Ramos (cell line): ENCODE data around the gene MISP.

Experiments
- in situ Hi-C: fragments of 300-500 bp; cut with MboI; formaldehyde crosslinking; loops from one replicate; pipeline ENCODE4 v1.14.3; 2022; ENCODE audit warnings: low sequenced_read_pairs; ENCODE audit not compliant: unreplicated experiment

Gene MISP

DNA sequence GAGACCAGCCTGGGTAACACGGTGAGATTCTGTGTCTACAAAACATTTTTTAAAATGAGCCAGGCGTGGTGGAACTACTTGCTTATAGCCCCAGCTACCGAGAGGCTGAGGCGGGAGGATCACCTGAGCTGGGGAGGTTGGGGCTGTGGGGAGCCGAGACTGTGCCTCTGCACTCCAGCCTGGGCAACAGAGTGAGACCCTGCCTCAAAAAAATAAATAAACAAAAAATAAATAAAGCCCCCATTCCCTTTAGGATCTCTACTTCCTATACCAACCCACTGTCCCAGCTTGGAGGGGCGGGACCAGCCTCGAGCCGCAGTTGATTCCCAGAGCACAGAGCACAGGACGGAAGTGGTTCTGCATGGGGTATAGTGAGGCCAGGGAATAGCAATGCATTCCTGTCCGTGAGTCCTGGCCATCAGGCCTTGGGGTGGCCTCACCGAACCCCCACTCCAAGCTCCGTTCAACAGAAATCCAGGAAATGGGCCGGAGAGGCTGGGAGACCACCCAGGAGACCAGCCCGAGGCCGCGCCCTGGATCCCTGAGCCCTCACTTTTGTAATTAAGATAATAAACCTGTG, 41.5 kb downstream of the MISP start:
- in situ Hi-C loops, result no loop called here

DNA sequence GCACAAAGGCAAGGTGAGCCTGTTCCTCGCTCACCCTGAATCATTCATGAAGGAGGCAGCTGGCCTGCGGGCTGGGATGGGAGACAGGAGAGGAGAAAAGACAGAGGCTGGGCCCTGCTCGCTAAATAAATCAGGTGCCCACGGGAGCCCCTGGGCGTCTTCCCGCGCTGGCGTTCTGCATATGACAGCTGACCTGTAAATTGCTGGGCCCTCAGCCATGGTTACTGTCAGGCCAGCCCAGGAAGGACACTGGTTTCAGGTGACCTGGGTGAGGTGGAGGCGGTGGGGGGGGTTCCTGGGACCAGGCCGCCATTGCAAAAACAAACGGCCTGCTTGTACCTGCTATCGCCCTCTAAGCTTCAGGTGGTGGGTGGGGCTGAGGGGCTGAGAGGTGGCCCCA, 42.9 kb downstream of the MISP start:
- in situ Hi-C loops, result no loop called here

DNA sequence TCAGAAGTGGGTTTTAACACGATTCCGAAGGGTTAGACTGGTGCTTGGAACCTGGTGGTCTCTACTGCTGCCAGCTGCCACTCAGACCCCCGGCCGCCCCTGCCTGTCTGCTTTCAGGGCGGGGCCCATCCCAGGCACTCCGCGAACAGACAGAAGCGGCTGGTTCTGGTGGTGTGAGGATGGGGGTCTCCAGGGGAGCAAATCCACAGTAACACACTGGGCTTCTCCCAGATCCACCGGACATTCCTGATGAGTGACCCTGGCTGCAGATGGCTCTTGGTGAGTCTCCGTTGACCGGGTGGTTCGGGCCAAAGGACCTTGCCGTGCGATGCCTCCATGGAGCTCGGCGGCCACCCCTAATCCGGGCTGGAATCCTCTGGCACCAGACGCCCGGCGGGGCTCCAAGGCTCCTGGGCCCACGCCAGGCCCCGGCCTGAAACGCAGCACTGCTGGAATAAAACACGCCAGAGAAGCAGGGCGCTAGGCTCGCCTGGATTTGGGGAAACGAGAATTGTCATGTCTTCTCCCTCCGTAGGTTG, 44.2 kb downstream of the MISP start:
- in situ Hi-C loops, result no loop called here

DNA sequence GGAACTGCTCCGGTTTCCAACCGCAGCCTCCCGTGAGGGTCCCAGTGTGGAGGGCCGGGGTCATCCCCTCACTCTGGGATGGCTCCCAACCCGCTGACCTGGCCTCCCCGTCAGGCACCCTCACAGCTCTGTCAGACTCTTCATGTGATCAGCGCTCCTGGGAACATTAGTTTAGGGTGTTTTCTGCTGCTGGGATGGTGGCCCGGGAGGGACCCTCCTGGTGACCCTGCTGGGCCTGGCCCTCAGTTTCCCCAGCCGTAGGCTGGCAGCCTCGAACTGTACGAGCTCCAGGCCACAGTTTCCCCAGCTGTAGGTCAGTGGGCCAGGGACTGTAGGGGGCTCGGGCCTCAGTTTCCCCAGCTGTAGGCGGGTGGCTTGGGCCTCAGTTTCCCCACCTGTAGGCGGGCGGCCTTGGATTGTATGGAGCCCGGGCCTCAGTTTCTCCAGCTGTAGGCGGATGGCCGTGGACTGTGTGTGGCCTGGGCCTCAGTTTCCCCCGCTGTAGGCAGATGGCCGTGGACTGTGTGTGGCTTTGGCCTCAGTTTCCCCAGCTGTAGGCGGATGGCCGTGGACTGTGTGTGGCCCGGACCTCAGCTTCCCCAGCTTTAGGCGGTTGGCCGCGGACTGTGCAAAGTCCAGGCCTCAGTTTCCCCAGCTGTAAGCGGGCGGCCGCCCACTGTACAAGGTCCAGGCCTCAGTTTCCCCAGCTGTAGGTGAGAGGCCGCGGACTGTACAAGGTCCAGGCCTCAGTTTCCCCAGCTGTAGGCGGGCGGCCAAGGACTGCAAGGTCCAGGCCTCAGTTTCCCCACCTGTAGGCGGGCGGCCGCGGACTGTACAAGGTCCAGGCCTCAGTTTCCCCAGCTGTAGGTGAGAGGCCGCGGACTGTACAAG, 45.0 kb downstream of the MISP start:
- in situ Hi-C loops, result no loop called here

DNA sequence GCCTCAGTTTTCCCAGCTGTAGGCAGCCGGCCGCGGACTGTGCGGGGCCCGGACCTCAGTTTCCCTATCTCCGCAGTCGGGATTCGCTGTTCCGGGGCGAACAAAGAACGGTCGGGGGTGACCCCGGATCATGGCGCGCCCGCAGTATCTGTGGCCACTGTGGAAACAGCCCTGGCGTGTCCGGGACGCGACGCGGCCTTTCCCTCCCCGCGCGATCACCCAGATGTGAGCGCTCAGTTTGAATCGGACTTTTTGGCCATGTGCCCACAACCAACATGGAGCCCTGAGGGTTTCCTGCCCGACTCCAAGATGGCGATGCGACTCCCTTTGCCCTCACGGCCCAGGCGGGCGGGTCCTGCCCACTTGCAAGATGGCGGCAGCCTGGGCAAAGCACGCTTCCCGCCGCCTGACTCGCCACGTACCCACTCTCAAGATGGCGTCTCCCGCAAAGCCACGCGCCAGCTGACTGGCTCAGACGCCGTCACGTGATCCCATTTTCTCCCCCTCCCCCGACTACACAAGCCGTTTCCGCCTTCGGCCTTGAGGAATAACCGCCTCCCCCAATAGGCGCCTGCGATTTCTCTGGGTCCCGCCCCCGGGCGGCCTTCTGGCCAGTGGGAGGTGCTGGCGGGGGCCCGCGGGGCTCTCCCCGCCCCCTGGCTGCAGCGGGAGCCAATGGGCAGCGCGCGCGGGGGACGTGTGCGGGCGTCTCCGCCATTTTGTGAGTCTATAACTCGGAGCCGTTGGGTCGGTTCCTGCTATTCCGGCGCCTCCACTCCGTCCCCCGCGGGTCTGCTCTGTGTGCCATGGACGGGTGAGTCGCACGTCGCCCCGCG, 46.0 kb downstream of the MISP start, which contains the start of gene PTBP1:
Gene PTBP1 (plus strand): TSS at position 761 of the 836 bp plus-strand sequence. CDS start 46 bp downstream, at position 807.
- in situ Hi-C loops, result no loop called here

DNA sequence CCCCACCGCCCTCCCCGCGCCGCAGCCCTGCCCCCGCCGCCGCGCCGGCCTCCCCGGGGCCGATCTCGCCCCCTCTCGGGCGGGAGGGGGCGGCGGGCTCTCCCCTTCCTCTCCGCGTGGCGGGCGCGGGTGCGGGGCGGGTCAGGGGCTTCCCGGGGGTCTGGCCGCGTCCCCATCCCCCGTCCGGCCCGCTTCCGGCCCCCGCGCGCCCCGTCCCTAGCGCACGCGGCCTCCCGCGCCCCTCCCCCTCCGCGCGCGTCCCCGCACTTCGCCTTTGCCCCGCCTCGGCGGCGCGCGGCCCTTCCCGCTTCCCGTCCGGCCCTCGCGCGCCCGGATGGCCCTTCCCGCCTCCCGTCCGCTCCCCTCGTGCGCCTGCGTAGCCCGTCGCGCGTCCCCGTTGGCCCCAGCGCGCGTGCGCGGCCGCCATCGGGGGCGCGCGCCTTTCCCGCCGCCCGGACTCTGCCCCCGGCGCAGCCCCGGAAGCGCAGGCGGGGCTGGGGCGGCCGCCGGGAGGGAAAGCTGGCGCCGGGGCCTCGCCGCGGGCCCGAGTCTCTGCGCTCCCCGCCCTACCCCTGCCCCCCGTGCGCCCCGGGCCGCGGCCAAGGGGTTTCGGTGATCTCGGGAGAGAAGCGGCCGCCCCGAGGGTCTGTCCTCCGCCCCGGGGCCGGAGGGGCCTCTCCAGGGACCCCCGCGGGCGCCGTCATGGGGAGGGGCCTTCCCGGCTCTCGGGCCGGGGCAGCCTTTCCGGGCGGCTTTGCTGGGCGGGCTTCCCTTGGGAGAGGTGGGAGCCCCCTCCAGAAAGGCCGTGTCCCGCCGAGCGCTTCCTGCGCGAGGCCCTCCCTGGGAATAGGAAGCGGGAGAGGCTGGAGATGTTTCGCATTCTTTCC, 46.9 kb downstream of the MISP start:
- in situ Hi-C loops, result no loop called here

DNA sequence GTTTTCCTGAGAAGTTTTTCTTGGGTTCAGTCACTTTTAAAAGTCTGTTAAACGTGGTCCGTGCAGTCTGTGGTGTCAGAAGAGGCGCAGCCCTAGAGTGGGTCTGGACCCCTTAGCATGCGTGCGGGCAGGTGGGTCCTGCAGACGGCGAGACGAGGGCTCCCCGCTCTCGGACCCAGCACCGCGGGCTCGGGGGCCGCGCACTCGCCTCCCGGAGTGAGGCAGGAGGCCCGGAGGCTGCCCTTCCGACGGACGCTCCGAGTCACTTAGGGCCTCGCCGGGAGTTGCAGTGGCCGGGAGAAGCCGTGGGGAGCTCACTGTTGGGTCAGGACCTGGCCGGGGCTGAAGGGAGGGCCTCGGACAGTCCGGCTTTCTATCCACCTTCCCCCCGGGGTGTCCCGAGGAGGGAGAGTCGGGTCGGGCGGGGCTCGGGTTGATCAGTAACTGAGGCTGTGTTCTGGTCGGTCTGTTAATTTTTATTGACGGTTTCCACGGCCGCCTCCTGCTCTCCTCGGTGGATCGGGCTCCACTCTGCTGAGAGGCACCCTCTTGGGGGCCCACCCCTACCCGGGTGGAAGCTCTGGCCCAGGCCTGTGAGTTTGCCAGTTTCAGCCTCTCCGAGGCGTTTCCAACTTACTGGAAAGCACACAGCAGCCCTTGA, 47.6 kb downstream of the MISP start:
- in situ Hi-C loops, result no loop called here

DNA sequence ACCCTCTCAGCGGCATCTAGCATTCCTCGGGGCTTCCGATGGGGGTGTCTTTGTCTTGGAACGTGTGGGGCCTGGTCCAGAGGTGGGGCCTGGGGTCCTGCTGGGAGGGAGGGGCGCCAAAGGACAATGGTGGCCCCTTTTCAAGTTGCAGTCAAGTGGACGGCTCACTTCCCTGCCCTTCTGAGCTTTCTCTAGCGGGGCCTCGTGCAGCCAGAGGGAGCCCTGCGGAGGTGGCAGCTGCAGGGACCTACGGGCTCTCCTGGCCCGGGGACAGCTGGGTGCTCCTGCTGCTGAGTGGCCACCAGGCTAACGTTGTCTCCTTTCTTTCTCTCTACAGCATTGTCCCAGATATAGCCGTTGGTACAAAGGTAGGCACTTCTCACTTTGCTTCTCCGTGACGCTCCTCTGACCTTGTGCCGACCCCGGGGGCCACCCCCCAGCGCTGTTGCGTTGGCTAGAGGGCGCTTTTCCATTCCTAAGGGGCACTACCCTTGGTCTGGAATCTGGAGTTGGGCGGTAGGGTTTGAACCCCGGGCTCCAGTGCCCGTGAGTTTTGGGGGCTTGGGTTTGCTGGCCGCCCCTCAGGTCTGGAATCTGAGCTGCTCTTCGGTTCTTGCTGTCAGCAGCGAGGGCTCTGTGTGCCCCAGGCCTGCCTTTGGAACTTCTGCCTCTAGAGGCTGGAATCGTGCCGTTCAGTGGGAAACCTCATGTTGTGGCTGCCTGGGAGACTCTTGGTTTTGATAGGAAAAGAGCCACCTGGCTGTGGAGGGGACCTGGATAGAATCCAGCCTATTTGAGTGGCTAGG, 48.4 kb downstream of the MISP start:
- in situ Hi-C loops, result no loop called here

DNA sequence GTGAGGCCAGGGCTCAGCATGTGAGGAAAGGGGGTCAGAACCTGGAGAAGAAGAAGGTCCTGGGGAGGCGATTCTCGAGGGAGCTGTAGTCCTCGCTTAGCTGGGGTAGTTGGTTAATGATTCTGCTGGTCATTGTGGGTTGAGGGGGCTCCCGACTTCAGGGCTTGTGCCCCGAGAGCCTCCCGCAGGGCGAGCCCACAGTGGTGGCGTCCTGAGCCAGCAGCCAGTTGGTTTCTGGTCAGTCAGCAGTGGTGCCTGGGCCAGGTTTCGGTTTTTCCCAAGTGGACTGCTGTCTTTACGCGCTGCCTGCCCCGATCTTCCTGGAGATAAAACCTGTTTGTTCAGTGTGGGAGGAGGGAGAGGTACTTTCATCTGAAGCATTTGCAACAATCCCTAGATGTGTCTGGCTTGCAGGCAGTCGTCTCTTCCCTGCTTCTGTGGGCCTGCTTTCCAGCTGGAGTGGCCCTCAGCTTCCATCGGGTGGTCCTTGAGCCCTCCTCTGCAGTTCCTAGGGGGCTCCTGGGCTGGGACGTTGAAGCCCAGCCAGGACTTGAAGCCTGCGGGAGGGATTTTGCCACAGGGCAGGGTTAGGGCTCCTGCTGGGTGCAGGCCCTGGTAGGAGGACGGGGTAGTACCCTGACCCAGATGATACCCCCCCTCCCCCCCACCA, 49.6 kb downstream of the MISP start:
- in situ Hi-C loops, result no loop called here

DNA sequence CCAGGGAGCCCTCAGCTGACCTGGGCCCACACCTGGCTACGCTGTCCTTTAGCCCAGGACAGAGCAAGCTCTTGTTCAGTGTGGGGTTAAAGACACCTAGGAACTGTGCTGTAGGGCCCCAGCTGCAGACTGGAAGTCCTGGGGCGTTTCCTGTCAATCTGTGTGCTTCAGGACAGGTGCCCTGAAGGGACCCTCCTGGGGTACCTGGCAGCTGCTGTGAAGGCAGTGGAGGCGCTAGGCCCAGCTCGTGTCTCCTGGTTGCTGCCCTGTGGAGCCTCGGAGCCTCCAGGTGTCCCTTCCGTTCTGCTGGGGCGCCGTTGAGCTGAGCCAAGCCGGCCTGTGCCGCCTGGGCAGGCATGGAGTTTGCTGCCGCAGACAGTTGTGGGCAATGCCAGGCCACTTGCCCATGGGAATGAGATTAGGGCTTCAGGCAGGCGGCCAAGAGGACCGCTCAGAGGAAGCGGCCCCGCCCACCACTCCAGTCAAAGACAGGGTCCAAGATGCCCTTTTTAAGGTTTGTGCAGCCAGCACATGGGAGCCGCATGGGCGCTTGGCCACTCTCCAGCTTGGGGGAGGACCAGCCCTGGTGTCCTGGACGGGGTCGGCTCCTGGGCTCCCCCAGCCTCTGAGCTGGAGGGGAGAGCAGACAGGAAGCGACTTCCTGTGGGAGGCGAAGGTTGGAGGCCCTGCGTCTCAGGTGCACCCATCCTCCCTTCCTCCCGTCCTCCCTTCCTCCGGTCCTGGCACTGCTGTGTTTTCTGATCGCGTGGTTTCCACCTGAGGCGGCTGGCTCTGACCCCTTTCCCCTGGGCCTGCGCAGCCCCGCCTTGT, 50.3 kb downstream of the MISP start:
- in situ Hi-C loops, result no loop called here

DNA sequence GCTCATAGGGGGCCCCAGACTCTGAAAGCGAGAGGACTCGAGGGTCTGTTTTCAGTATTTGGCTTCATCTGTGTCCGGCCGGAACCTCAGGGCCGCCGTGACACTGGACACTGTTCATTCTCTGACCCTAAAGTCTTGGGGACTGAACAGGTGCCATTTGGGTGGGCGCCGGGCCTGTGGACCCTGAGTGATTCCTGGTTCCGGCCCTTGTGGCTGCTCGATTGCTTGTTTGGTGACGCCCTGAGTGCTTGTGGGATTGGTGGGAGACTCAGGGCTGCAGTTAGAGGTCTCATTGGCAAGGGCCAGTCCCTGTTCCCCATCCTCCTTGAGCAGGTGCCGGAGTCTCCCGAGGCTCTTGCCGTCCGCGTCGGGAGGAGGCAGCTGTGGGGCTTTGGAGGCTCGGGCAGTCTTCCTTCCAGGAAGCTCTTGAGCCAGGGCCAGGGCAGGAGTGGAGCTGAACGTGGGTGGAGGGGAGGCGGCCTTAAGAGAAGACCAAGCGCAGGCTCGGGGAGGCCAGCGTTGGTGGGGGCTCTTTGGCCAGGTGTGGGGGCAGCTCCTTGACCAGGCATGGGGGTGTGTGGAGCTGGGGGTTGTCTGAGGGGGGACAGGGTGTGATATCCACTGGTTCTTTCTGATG, 51.1 kb downstream of the MISP start:
- in situ Hi-C loops, result no loop called here

DNA sequence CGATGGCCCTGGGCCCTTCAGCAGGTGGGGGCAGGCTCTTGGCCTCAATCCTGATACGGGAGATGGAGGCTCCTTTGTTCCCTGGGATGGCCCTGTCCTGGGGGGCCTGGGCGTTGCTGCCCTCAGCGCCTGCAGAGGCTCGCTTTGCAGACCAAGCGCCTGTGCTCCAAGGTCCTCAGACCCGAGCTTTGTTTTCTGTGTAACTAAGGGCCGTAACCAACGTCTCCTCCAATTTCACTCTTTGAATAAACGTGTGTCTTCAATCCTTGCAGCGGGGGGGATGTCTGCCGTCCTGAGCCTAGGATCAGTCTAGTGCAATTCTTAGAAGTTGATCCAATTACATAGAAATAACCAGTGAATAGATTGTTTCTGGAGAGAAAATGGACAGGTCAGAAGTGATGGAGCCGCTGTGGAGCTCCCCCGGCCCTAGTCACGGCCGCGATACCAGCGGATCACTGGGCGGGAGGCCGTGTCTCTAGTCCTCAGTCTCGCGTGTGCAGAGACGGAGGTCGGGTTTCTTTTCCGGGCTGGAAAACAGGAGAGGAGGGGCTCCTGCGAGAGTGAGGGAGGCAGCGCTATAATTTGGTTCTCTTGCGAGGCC, 51.7 kb downstream of the MISP start:
- in situ Hi-C loops, result no loop called here

DNA sequence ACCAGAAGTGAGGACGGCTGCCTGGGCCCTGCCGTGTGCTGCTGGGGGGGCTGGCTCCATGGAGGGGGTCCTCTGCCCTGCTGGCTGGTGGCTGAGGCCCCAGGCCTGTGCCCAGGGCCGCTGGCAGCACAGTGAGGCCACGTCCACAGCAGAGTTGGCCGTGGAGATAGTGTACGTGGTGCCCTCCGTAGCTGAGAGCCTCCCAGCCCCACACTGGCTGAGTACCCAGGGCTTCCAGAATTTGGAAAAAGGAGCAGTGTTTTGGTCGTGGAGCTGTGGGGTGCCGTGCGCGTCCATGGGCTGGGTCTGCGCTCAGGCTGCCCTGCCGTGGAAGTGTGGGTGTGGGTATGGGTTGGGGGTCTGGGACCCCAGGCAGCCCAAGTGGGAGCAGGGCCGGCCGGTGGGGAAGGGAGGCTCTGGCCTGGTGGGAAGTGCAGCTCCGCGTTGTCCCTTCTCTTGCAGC, 52.2 kb downstream of the MISP start:
- in situ Hi-C loops, result no loop called here

DNA sequence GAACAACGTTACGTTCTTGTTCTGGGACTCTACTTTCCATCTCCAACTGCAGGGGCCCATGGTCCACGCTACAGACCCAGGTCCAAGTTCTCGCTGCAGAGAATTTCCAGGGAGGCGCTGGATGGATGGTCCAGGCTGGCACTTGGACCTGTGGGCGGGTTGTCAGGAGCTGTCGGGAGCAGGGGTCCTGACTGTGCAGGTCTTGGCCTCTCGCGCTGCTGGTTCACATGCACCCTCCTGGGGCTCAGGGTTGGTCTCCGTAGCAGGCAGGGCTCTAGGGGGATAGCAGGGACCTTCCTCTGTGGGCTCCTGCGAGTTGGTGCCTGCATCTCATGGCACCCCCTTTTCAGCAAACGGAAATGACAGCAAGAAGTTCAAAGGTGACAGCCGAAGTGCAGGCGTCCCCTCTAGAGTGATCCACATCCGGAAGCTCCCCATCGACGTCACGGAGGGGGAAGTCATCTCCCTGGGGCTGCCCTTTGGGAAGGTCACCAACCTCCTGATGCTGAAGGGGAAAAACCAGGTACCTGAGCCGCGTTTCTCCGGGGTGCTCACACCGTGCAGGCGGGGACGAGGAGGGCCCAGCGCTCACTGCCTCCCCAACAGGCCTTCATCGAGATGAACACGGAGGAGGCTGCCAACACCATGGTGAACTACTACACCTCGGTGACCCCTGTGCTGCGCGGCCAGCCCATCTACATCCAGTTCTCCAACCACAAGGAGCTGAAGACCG, 52.9 kb downstream of the MISP start:
- in situ Hi-C loops, result no loop called here

DNA sequence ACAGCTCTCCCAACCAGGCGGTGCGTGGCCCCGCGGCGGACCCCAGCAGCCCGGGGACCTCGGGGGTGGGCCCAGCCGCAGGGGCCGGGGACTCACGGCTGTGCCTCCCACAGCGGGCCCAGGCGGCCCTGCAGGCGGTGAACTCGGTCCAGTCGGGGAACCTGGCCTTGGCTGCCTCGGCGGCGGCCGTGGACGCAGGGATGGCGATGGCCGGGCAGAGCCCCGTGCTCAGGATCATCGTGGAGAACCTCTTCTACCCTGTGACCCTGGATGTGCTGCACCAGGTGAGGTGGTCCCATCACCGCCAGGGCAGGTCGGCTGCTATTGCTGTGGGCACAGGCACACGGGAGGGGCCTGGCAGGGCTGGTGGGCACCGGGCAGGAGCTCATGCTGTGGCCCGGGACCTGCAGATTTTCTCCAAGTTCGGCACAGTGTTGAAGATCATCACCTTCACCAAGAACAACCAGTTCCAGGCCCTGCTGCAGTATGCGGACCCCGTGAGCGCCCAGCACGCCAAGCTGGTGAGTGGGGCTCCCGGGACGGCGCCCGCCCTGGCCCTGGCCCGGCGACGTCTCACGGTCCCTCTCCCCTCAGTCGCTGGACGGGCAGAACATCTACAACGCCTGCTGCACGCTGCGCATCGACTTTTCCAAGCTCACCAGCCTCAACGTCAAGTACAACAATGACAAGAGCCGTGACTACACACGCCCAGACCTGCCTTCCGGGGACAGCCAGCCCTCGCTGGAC, 53.7 kb downstream of the MISP start:
- in situ Hi-C loops, result no loop called here
